Activated naive CD8-positive, alpha-beta T cell treated with anti-CD3 and anti-CD28 coated beads, Interleukin-2, amount 50 U/mL, for 16 hours (primary cell): ENCODE results near the gene MTG1.

Experiments
- DNase-seq: peaks from one replicate; pipeline ENCODE4 v3.0.0-alpha.2; 2020; ENCODE audit warnings: low read depth, low spot score

Gene MTG1

DNA sequence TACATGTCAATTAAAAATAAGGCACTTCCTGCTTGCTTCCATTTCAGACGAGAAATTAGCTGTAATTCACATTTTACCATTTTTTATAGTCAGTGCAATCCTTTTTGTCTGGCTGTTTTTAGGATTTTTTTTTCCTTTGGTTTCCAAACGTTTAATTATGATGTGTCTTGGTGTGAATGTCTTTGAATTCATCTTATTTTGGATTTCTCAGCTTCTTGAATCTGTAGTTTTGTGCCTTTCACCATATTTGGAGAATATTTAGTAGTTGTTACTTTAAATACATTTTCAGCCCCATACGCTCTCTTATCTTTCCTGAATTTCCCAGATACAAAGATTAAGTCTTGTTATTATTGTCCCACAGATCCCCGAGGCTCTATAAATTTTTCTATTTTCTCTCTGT is 57.4 kb downstream of the MTG1 start:
- DNase-seq = no peak

DNA sequence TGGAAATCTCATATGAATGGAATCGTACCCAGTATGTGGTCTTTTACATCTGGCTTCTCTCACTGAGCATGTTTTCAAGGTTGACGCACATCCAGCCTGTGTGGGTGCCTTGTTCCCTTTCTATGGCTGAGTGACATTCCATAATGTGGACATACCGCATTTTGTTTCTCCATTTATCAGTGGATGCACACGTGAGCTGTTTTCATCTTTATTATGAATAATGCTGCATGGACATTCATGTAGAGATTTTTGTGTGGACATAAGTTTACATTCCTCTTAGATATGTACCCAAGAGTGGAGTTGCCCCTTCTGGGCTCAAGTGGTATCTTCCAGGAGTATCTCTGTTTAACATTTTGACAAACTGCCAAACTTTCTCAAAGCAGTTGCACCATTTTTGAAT is 58.5 kb downstream of the MTG1 start:
- no peak for DNase-seq

DNA sequence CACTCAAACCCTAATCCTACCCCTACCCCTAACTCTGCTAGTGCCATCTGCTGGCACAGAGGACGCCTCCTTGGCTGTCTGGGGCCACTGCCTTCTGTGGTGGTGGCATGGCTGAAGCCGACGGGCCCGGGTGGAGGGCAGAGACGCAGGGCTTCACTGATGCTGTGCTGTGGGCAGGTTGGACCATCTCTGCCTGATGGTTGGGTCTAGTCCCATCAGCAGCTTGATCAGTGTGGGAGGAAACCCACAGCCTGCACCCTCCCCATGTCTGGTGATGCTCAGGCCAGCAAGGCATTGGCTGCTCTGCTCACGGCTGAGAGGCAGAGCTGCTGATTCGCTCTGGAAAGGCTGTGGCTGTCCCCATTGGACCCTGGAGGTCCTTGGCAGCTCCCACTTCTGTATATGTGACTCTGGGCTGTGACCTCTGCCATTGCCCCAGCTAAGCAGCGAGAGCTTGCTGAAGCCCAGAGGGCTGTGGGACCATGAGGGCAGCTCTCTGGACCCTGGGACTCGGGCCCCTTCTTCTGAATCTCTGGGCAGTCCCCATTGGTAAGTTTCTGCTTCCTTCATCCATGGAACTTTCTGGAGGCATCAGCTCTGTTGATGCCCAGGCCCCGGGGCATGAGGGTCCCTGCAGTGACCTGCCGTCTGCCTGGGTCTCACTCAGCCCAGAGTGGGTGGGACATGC is 59.7 kb downstream of the MTG1 start, which contains the start of gene SCART1:
Gene SCART1, plus strand, starts transcription at position 430 of the 688 bp plus-strand sequence. Its CDS starts 53 bp downstream, at position 483.
- no peak for DNase-seq

DNA sequence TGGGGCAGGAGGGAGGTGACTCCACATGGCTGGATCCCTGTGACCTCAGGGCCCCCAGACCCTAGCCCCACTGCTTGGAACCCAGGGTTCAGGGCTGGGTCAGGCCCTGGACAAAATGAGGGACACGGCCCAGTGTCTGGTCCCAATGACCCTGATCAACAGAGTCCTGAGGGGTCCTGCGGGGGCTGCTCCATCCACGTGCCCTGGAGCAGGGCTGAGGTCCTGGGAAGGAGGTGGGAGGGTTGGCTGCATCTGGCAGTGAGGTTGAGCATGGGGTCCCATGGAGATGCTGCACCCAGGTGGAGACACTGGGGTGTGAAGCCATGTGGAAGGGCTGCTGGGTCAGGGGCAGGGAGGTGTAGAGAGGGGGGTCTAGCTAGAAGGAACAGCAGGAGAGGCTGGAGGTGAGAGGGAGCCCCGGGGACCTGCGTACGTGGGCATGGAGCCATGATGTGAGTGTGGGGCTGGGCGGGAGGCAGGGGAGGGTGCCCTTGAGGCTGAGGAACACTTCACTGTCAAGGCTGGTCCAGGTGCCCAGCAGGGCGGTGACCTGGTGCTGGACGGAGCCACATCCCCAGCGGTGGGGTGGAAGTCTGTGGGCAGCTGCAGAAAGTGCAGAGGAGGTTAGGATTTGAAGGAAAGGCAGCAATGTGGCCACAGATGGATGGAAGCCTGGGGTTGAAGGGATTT is 60.4 kb downstream of the MTG1 start:
- DNase-seq = no peak

DNA sequence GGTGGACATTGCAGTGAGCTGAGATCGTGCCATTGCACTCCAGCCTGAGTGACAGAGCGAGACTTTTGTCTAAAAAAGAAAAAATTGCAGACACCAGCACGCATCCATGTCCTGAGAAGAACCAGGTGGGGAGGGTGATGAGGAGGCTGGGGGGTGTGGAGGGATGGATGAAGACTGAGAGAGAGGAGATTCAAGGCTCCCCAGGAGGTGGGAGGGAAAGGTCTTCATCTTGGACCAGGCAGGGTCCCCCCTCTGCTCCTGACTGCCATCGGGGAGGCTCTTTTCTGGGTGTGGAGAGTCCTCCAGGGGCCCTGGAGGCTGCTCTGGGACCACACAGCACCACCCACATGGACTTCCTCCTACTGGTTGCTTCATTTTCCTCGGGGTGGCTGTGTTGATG is 61.2 kb downstream of the MTG1 start:
- no peak for DNase-seq

DNA sequence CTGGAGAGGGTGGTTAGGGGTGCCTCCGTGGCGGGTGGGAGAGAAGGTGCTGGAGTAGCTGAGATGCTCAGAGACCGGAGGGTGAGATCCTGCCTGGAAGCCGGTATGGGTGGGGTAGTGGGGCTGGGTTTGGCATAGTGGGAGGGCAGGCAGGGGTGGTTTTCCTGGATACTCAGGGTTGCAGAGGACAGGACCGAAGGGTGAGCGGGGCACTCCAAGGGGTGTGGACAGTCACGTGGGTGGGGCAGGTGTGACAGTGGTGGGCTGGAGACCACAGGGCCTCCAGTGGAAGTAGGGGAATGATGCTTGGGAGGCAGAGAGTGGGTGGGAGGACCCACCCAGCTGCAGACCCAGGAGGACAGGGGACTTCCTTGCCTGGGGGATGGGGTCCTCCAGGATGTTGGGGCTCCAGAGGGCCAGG is 61.7 kb downstream of the MTG1 start:
- no peak for DNase-seq

DNA sequence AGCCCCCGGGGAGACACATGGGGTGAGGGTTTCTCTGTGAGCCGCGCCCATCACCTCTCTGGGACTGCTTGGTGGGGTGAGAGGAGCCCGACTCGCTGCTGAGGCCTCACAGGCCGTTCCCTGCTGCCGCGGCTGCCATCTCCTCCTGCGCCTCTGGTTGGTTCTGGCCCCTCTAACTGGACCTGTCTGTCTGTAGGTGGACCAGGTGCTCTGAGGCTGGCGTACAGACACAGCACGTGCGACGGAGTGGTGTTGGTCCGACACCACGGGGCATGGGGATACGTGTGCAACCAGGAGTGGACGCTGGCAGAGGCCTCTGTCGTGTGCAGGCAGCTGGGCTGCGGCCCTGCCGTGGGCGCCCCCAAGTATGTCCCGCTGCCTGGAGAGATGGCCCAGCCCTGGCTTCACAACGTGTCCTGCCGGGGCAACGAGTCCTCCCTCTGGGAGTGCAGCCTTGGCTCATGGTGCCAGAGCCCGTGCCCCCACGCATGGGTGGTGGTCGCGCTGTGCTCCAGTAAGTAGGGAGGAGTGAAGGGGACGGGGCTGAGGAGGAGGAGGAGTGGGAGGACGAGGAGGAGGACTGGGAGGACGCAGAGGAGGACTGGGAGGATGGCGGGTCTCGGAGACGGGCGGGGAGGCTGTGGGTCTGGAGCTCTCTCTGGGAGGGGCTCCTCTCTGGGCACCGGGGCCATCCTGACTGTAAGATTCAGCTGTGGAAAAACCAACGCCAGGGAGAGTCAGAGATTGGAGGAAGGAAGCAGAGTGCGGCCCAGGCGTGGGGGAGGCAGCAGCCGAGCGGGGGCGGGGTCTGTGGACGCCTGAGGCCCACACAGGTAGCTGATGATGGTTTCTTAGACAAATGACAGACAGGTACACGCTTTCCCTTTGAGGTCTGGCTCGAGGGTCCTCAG is 62.3 kb downstream of the MTG1 start:
- no peak for DNase-seq

DNA sequence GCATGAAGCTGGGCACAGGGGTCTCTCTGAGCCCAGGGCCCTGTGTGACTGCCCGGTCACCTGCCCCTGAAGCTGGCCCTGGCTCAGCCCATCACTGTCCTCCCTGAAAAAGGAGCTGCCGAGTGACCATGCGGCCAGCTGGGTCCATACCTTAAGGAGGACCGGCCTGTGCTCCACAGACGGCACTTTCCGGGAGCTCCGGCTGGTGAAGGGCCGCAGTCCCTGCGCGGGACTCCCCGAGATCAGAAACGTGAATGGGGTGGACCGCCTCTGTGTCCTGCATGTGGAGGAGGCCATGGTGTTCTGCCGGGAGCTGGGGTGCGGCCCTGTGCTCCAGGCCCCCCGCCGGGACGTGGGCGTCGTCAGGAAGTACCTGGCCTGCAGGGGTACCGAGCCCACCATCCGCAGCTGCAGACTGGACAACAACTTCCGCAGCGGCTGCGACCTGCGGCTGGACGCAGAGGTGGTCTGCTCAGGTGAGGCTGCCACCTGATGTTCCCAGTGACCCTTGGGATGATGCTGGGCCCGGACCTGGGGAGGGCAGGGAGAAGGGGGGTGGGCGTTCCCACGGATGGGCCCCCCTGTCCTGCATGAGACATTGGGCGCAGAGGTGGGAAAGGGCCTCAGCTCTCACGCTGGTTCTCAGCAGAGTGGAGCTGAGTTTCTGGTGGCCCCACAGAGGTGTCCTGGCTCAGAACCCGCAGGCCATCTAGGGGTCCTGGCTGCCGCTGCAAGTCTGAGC is 63.3 kb downstream of the MTG1 start:
- no peak for DNase-seq

DNA sequence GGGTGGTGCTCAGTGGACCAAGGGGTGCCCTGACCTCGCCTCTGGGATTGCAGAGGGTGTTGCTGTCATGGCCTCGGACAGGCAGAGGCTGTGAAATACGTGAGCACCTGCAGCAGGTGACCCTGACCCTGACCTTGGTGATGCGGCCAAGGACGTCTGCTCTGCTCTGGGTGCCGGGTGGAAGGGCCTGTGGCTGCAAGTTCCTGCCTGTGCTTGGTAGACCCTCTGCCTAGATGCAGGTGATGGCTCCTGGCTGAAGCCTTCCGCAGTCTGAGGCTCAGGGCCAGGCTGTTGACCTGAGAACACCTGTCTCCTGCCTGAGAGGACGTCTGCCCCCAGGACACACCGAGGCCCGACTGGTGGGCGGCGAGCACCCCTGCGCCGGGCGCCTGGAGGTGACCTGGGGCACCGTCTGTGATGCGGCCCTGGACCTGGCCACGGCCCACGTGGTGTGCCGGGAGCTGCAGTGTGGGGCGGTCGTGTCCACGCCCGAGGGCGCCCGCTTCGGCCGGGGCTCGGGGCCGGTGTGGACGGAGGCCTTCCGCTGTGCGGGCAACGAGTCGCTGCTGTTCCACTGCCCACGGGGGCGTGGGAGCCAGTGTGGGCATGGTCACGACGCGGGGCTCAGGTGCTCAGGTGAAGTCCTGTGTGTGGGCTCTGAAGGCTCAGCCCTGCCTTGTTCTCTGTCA is 64.2 kb downstream of the MTG1 start:
- DNase-seq = no peak

DNA sequence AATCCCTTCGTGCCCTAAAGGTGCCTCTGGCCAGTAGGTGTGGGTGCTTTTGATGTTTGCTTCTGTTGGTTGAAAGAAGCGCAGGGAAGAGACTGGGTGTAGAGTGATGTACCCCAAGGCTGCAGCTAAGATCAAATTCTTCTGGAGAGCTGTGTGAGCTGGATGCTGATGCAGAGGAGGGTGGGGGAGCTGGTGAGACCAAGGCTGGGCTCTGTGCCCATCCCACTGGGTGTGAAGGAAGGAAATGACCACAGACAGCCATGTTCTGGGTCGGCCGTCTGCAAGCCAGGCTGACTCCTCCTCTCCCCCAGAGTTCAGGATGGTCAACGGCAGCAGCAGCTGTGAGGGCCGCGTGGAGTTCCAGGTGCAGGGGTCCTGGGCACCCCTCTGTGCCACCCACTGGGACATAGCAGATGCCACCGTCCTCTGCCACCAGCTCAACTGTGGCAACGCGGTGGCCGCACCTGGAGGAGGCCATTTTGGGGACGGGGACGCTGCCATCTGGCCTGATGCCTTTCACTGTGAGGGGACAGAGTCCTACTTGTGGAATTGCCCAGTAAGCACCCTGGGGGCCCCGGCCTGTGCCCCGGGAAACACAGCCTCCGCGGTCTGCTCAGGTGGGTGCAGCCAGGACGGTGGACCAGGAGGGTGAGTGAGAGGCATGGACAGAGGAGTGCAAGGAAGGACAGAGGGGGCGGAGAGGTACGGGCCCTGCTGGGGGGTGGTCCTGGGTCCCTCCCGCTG is 64.9 kb downstream of the MTG1 start:
- DNase-seq = no peak

DNA sequence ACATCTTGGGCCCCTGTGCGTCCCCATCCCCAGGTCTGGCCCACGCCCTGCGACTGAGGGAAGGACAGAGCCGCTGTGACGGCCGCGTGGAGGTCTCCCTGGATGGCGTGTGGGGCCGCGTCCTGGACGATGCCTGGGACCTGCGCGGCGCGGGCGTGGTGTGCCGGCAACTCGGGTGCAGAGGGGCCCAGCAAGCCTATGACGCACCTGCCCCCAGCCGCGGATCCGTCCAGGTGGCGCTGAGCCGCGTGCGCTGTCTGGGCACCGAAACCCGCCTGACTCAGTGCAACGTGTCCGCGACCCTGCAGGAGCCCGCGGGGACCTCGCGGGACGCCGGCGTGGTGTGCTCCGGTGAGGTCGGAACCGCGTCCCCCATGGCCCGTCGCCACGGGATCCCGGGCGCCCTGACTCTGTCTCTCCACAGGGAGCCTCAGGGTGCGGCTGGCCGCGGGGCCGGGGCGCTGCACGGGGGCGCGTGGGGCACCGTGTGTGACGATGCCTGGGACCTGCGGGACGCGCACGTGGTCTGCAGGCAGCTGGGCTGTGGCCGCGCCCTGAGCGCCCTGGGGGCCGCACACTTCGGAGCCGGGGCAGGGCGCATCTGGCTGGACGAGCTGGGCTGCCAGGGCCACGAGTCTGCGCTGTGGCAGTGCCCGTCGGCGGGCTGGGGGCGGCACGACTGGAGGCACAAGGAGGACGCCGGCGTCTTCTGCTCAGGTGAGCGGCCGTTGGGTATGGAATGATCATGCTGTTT is 65.7 kb downstream of the MTG1 start:
- DNase-seq = no peak

DNA sequence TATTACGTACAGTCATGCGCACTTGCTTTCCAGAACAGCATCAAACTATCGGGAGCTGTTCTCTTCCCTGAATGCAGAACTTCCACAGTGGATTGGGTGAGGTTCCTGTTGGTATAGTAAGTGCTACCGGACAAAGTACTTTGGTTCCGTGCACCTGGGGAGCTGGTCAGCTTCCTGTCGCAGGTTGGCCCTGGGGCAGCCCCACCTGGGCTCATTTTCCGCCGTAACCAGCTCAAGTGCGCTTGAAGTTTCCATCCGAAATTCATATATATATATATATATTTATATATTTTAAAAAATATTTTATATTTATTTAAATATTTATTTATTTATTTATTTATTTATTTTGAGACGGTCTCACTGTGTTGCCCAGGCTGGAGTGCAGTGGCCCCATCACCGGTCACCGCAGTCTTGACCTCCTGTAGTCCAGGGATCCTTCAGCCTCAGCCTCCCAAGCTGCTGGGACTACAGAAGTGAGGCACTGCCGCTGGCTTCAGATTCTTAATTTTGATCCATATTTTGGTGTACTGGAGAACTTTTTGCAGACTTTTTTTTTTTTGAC is 66.3 kb downstream of the MTG1 start:
- DNase-seq = no peak

DNA sequence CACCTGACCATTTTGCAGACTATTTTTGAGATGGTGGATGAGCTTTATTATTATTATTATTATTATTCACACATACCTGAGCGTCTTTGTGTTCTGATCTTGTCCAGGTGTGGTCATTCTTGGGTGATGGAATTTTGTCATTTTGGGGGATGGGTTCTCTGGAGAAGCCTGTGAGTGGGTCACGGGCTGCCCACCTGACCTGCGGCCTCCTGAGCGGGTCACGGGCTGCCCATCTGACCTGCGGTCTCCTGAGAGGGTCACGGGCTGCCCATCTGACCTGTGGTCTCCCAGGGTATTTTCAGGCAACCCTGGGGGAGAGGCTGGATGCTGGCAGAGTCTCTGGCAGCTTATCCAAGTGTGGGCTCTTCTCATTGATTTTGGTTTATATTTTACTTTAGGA is 67.1 kb downstream of the MTG1 start:
- no peak for DNase-seq

DNA sequence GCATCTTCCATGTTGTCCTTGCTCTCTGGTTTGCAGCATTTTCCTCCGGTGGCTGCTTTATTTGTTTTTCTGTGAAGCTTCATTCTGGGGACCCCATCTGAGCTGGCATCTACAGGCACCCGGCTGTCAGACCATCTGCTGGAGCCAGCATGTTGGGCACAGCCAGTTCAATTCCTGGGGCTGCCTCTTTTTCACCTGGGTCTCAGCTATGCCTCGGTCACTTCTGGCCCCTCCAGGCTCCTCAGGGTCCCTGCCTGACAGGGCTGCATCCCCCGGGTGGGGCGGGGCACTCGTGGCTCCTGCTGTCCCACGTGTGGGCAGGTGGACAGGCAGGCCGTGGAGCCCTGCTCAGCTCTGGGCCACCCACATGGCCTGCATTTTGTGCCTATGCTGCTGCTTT is 67.9 kb downstream of the MTG1 start:
- no peak for DNase-seq

DNA sequence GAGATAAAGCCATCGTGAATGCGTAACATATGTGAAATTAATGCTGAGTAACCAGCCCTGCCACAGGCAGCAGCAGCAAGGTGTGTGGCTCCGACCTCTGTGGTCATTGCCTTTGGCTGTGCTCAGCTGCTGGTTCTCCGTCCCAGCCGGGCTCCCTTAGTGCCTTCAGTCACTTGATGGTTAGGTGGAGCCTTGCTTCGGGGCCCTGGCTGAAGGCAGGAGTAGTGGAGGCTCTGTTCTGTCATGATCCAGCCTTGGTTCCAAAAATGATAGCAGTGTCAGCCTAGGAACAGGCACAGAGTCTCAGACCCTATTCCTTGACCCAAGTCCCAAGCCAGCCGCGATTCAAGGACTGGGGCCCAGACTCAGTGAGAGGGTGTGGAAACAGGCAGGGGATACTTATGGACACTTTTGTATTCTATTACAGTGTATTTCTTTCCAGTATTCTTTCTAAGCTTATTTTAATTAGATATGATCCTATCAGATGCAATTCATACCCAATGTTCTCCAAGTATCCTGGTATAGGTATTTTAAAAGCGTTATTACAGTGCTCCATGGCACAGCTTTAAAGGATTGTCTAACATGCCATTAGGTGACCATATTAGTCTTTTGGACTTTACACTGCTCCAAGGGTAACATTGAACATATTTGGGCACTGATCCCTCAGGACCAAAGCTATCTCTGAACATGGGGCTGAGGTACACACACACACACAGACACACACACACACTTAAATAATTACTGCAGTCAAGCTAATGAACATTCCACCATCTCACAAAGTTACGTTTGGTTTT is 68.8 kb downstream of the MTG1 start:
- no peak for DNase-seq

DNA sequence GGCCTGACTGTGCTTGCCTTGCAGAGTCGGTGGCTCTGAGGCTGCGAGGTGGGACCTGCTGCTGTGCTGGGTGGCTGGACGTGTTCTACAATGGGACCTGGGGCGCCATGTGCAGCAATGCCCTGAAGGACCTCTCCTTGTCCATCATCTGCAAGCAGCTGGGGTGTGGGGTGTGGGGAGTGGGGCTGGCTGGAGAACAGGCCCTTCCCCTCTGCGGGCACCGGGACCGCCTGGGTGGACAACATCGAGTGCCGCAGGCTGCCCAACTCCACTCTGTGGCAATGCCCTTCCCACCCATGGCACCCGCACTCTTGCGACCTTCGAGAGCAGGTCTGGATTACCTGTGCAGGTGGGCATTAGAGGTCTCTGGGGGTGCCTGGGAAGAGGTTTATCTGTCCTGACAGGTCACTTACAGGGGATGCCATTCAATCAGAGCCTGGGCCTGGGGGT is 70.7 kb downstream of the MTG1 start:
- no peak for DNase-seq

DNA sequence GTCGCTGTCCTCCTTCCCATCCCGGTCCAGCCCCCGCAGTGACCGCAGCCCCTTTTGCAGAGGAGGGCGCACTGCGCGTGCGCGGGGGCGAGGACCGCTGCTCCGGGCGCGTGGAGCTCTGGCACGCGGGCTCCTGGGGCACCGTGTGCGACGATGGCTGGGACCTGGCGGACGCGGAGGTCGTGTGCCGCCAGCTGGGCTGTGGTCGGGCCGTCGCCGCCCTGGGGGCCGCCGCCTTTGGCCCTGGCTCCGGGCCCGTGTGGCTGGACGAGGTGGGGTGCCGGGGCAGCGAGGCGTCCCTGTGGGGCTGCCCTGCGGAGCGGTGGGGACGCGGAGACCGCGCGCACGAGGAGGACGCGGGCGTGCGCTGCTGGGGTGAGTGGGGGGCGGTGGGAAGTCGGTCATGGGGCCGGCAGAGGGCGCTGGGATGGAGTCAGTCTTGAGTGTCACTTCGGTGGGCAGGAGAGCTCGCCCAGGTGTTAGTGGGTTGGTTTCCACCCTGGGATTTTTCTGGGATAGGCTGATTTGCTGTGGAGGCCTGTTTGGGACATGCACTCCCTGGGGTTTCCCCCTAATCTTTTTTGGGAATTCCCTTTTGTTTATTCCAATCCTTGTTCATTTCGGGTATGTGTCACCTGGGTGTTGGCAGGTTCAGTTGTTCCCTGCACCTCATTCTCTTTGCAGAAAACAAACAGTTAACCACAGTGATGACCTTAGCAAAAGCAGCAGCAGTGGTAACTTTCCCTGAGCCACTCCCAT is 71.4 kb downstream of the MTG1 start:
- no peak for DNase-seq
